Right kidney (tissue), 1 donor: ENCODE results near the gene EML6.
"Not testable (repeated sequence)": the region's sequence is repeated elsewhere in the genome, so short reads cannot be mapped to it uniquely, and the experiment has no call there.

Experiments used
- DNase-seq: peaks from one replicate; pipeline ENCODE4 v3.0.0-alpha.2; 2016

EML6 gene

DNA sequence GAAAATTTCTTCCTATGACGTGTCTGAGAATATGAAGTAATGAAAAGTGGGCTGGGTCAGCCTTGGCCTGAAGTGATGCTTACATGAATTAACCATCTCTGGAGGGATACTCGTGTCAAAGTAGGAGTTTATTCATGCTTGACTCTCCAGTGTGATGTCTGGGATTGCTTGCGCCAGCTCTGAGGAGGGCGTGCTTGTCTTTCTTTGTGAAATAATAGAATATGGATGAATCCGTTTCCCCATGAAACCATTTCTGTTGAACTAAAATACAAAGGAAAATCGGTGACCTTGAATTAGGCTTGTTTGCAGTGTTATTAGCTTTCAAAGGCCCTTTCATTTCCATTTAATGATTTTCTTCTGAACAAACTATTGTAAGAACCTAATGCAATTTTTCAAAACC, 77.9 kb downstream of the EML6 start:
- DNase-seq, result no peak

DNA sequence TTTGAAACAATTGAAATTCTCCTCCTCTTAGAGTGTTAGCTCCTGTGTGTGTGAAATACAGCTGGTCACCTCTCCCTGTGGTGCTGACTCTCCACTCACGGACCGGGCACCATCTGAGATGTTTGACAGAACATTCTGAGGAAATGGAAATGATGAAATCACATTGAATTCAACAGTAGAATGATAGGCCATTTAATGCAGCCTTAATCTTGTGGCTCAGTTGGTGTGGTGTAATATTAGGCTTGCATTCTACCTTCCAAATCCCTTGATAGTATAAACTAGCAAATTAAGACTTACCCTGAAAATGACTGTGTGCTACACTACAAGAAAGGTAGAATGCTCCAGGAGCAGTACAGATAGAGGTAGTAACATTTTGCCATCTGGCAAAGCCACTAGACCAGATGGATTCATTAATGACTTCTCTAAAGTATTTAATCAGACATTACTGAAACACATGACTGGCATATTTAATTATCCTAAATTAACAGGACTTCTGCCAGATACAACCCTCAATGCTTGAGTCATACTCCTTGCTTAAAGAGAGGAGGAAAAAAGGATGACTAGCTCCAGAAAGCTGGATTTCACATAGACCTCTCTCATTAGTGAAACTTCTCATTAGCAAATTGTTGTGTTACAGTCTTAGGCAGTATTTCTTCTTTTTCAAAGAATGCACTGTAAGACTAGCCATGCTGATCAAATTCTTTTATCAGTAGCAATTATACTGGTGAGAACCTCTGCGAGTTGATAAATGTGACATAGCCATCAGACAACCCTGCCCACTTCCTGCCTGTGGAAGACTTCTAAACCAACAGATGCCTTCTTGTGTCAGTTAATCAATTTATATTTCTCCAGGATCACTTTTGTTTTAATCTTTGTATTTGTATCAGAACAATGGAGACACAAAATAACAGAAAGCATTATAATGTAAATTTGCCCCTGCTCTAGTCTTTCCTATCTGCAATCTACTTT, 80.6 kb downstream of the EML6 start:
- DNase-seq, result no peak

DNA sequence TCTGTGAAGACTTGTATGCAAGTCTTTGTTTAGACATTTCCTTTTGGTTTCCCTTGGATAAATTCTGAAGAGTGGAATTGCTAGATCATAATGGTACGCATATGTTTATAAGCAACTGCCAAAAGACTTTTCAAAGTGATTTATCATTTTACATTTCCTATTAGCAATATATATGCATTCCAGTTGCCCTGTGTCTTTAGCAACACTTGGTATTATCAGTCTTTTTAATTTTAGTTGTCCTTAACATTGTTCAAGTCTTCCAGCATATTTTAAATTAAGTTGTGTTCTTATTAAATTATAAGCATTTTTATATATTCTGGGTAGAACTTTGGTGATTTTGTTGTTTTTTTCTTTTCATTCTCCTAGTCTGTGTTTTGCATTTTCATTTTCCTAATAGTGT, 81.8 kb downstream of the EML6 start:
- DNase-seq, result no peak

DNA sequence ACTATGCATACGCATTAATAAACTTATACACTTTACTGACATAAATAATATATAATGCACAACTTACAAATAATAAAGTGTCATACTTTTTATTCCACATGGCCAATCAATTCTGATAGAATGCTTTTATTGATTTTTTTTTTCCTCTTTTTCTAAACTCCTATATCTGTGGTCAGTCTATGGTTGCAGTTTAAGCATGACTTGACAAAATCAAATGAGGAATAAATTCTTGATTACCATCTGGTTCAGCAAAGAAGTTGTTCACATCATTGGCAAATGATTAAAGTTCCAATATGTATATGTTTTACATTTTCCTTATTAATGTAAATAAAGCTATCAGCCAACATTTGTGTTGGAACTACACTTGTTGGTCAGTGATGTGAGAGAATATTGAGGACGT, 83.5 kb downstream of the EML6 start:
- DNase-seq, result no peak

DNA sequence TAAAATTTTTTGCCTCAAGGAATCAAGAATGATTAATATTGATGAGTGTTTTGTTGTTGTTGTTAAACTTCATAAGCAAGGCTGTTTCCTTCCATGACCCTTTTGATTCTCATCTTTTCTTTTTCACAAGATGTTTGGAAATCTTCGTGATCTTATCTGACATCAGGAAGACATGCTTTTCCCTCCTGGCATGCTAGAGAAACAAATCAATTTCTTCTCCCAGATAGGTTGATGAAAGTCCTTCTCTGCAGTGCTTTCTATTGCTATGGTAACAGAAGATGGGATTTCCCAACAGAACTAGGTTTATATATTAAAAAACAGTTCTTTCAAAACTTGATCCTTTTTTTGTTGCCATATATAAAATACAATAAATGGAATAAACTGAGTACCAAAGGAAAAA, 85.2 kb downstream of the EML6 start:
- no peak for DNase-seq

DNA sequence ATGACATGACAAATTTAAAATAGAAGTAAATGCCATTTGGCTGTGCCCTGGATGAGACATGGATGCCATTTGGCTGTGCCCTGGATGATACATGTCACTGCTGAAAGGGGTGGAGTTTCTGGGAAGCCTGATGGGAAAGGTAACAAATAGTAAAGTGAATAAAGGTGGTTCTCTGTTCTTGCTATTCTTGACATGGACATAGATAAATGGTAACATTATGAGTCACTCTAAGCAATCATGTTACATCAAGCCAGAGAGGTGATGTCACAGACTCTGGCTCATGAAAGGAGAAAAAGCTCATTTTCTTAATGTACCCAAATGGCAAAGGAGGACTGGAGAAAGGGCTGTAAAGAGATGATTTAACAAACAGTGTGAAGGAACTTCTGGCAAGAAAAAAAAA, 86.4 kb downstream of the EML6 start:
- no peak for DNase-seq

DNA sequence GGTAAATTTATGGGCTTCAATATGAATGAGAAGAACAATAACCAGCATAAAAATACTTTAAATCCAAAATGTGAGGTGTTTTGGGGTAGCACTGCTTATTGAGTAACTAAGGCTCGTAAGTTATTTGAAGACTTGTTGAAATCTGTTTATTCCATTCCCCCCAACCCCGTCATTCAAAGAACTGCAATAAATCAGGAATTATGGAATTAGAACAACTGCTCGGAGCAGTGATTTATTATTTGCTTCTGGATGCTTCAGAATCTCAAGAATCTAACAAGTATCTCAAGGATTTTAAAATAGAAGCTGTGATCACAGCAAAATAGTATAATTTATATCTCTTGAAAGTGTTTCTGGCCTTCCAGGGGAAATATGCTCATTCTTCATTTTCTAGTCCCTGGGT, 86.8 kb downstream of the EML6 start:
- no peak for DNase-seq

DNA sequence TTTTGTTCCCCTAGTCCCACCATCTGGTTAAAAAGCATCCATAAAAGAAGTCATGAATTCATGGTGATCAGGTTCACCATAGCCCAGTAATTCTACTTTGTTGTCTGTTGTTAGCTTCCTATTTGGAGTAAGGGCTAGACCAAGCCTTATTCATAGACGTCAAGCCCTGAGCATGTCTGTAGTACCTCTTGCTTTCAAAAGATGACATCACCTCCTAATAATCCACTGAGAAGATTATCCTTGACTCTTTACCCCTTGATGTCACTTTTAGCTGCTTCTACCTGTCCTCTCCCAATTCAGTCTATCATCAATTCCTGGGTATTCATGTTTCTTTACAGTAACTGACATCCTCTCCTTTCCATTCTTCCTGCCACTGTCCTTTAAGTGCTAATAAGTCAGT, 90.1 kb downstream of the EML6 start:
- DNase-seq, result no peak

DNA sequence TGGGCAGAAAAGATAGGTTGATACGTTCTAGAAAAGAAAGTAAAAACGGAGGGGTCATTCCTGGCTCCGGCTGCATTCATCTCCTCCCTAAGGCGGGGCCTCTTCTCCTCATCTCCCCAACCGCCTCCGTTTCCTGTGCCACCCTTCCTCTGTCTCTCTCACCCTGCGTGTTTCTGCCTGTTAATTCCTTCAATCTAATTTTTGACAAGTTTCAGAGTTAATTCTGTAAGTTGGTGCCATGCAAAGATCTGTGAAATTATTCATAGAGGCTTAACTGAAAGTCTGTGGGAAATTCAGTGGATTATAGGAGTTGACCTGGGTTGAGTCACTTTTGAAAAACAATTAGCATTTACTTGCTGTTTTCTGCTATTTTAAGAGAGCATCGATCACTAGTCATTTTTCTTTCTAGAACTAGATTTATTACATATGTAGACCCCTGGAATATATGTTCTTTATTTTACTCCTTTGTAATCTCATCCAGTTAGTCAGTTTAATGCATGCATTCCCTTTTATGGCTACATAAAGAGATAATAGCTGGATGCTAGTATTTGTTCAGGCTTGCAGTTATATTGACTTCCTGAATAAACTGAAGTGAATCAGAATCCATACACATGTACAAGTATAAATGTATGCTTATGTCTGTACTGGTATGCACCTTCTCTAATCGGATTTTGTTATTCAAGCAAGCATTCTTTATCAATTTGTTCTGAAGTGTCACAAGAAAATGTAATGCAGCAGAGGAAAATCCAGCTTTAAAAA, 91.1 kb downstream of the EML6 start:
- no peak for DNase-seq

DNA sequence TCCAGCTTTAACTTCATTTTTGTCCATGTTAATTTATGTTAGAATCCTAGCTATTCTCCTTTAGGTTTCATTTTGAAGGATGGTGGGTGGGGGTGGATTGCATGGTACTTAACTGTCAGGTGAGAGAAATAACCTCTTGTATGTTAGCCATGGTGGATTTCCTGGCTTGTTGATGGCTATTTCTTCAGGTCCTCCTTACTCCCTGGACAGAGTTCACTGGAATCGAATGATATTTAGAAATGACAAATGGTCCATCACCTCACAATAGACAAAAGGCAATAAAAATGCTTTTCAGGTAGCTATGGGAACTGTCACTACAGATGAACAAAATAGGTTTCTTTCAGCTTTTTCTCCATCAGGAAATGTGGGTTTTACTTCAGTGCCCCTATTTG, 91.7 kb downstream of the EML6 start:
- DNase-seq, result no peak

DNA sequence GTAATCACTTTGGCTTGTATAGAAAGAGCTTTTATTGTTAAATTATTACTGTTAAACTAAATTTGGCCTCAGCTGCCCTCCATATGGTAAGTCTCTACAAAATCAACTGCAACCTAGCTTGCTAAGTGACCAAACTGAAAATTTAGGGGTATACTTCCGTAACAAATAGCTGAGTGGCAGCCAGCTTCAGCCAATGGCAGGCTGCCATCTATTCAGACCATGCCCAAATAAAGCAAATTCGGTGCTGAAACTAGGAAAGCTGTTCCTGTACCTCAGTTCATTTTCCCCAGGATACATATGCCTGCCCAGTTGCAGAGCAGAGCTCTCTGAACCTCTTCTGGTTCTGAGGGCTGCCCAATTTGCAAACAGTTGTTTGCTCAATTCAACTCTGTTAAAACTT, 94.8 kb downstream of the EML6 start:
- DNase-seq, result no peak

DNA sequence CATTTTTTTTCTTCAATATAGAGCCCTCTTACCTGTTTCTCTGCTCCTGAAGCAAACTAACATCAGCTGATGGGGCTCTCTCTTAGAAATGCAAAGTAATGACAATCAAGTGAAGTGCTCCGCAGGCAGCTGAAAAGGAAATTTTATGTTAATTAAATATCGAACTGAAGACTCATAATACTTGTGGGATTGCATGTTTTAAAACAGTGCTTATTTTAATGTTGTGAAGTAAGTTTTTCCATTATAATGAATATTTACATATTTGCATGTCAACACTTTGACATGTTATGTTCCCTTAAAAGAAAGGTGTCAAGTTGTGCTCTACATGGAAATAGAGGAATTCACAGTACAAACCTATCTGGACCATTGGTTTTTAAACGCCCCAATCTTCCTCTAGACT, 97.1 kb downstream of the EML6 start:
- no peak for DNase-seq

DNA sequence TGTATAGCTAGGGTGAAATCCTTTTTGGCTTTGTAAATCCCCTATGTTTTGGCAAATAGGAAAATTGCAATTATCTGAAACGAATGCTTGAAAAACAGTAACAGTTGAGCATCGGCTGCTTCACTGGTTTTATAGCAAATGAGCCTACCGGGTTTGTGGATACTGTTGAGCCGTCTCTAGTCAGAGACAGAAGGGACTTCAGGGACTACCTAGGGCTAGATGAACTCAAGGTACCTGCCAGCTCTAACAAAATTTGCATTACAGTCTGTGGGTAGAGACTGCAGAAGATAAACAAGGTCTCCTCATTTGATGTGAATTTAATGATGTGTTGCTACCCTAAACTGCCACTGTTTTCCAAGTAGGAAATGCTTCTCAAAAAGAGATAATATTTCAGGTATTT, 101.1 kb downstream of the EML6 start:
- no peak for DNase-seq

DNA sequence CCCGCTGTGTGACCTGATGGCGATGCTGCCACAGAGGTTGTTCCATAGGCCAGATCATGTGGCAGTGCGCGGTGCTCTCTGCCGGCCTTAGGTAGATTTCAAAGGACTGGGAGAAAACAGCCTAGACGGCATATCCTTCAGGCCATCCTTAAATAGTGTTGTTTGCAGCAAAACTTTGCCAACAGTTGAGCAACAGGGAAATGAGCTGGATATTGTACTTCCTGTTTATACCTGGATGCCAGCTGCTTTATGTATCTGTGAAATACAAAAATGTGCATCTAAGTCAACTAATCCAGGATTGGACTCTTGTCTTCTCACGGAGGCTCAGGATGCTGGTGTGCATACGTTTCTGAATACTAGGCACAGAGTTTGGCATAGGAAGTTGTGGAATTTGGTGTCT, 107.1 kb downstream of the EML6 start:
- DNase-seq, result no peak

DNA sequence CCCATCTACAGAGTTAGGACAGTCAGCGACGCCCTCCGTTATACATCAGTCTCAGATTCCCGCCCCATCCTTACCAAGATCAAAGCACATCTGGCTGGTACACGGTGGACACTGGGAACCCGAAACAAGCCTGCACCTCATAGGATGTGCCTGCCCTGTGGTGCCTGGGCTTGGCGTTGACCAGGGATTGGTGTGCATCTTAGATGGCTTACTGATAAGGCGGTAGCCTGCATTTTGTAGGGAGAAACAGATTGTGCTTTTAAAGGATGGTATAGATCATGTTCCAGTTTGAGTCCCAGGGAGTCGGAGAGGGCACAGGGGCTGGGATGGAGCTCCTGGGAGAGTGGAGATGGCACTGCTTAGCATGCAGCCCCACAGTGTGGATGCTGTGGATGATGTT, 108.0 kb downstream of the EML6 start:
- DNase-seq, result no peak

DNA sequence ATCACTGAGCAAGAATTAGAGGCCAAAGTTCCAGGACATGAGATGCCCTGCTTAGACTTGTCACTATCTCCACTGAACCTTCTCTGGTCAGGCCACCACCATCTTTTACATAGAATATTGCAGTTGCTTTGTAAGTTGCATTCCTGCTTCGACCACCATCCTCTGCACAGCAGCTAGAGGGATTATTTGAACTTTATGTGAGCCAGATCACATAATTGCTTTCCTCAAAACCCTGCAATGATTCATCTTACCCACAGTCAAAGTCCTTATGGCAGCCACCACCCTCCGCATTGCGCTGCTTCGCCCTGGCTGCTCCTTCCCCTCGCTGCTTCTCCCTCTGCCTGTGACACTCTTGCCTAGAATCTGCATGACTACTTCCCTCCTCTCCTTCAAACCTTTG, 111.3 kb downstream of the EML6 start:
- no peak for DNase-seq

DNA sequence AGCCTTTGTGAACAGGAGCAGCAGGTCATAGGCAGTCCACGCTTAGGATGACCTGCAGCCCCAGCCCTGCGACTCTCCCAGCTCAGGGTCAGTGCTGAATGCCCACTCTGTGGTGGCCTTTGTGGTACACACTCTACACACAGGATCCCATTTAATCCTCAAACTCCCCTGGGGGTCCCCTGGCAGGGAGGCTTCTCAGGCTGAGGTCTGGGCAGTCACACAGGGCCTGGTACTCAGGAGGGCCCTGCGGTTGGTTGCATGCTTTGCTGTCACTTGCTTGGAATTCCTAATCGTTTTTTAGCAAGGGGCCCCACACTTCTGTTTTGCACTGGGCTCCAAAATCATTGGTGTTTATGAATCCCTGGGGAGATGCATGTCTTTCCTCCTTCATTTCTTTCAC, 113.0 kb downstream of the EML6 start:
- DNase-seq, result no peak

DNA sequence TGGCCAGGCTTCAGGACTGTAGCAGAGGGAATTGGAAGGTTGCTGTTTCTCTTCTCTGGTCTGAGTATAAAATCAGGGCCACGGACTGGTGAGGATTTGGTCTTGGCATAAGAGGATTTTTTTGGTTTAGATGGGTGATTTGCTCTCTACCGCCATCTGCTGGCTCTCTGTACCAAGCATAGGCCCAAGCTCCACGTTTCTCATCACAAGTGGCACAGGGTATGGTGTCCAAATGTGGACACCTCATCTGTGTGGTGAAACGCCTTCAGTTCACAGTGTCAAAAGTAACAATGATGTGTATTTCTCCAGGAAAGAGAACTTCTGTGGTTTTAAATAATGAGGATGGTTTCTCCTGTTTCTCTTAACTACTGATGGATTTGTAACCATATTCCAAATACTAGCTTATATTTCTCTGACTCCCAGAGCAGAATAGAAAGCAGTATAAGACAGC, 115.1 kb downstream of the EML6 start:
- peak; percentile 44 for DNase-seq

DNA sequence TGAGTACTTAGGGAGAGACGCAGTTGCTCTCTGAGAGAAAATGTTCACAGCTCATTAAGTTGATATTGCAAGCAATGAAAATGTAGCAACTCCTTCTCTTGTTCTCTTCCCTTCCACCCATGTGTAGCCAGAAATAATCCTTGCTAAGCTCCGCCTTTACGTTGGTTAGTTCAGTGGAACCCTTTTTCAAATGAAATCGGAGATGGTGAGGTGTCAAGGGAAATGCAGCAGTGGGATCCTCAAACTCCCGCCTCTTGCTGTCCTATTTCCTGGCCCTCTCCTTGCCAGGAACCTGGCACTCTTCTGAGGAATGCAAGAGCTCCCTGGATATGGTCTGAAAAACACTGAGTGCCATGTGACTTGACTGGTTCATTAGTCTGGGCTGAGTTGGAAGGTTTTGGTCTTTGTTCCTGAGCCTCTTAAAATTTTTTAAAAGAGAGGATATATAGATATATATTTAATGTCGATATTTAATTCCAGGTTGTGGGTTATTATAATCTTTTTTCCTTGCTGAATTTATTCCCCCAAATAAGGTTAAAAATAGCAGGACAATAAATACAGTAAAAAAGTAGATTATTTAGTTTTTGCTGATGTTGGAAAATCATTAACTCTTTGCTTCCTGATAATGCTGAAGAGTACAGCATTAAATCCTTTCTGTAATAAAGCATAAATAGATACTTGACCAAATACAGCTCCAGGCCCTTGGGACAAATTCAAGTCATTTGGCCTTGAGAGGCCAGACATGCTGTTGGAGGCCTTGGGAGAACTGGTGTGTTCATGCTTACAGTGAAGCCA, 116.2 kb downstream of the EML6 start:
- DNase-seq, result peak; percentile 23

DNA sequence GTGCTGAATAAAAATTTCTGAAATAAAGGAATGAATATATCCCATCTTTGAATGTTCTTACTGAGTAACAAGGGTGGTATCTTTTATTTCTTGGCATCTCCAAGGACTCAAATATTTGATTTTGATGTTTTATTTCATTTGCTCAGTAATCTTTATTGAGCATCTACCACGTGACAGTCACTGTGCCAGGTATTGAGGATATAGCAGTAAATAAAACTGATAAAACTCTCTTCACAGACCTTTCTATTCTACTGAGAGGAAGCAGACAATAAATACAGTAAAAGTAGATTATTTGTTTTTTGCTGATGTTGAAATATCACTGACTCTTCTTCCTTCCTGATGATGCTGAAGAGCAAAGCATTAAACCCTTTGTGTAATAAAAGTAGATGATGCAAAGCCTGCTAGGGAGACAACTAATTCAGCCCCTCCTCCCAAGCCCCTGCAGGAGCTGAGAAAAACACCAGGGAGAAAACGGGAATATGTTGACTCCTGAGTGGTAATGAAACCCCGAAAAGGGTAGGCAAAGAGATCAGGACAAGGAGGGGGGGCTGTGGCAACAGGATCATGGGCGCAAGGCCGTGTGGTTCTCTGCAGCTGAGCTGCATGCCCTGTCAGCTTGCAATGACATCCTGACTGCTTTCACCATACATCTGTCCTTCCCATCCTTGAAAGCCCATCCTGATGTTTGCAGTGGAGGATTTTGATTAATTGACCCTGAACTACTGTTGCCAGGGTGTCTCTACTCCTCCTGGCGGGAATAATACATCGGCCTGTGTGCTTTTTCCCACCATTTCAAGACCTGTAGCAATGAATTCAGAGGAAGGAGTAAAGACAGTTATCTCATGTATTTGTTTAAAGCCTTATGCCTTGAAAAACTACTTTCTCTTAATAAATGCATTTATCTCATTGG, 117.4 kb downstream of the EML6 start:
- peak; percentile 10 for DNase-seq

DNA sequence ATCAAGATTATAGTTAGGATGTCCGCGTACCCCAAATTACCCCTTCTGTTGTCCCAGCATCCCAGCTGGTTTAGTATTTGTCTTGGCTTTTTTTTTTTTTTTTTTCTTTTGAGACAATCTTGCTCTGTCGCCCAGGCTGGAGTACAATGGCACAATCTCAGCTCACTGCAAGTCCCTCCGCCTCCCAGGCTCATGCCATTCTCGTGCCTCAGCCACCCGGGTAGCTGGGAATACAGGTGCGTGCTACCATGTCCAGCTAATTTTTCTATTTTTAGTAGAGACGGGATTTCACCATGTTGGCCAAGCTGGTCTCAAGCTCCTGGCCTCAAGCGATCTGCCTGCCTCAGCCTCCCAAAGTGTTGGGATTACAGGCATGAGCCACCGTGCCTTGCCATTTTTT, 118.0 kb downstream of the EML6 start:
- DNase-seq, result not testable (repeated sequence)

DNA sequence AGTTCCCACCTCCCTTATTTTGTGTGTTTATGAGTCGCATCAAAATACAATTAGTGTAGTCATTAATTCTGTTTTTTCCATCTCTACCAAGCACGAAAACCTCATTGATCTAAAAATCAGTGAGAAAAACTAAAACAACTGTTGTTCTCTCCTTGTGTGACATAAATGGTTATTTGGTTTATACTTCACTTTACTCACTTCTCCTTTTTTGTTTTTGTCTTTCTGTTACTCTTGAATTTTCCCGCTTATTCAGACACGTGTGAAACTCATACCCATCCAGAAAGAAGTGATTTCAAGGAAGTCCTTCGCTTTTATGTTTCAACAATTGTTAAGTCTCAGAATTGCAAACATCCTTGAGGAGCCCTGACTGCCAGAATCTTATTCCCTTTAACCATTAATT, 121.6 kb downstream of the EML6 start:
- no peak for DNase-seq
